GM19099 (cell line): ENCODE data around the gene SHANK3.

Experiments
- POLR2A ChIP-seq: IDR thresholded peaks from 3 replicates; pipeline ENCODE4 v1.6.1; 2011; ENCODE audit warnings: low read depth; ENCODE audit not compliant: insufficient read length; ENCODE audit errors: extremely low read depth

Gene SHANK3

DNA sequence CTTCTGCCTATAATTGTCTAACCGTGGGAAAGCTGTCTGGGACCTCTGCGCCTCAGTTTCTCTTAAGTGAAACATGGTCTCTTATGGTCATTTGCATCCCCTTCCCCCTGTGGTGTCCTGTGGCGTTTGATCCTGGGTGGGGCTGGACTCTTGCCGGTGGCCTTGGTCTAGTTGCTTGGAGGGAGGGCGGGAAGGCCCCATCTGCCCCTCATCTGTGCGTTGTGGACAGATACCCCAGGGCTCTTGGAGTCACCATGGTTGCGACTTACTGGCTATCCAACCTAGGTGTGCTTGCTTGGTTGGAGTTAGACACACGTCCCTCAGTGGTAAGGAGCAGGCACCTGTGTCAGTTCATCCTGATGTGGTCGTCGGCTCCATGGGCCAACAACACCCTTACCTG is 15.2 kb downstream of the SHANK3 start:
- TF ChIP-seq POLR2A, result no peak

DNA sequence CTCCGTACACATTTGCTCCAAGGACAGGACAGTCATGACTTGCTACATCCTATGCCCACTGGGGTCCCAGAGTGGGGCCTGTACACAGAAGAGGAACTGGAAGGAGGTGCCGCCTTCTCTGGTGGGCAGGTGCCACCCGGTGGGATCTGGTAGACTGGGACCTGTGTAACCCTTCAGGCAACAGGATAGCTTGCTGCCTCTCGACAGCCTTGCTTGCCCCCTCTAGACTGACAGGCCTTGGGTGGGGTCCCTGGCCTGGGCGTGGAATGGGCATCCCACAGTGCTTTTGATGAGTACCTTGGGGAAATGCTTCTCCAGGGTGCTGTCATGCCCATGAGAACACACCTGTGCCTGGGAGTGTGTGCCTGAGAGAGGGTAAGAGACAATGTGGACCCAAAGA is 15.8 kb downstream of the SHANK3 start:
- no peak for TF ChIP-seq POLR2A

DNA sequence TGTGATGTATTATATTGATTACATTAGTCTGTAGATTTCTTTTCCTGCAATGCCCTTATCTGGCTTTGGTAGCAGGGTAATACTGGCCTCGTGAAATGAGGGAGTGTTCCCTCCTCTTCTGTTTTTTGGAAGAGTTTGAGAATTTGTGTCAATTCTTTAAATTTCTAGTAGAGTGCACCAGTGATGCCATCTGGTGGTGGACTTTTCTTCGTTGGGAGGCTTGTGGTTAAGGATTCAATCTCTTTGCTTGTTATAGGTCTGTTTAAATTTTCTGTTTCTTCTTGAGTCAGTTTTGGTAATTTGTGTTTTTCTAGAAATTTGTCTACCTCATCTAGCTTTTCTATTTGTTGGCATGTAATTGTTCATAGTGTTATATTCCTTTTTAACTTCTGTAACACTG is 18.9 kb downstream of the SHANK3 start:
- TF ChIP-seq POLR2A, result no peak

DNA sequence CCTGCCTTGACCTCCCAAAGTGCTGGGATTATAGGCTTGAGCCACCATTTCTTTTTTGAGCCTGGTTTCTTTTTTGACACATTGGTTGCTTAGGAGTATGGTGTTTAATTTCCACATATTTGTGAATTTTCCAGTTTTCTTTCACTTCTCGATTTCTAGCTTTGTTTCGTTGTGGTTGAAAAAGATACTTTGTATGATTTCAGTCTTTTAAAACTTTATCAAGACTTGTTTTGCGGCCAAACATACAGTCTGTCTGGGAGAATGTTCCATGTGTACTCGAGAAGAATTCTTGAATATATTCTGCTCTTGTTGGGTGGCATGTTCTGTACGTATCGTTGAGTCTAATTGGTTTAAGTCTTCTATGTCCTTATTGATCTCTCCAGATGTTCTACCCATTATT is 20.8 kb downstream of the SHANK3 start:
- no peak for TF ChIP-seq POLR2A

DNA sequence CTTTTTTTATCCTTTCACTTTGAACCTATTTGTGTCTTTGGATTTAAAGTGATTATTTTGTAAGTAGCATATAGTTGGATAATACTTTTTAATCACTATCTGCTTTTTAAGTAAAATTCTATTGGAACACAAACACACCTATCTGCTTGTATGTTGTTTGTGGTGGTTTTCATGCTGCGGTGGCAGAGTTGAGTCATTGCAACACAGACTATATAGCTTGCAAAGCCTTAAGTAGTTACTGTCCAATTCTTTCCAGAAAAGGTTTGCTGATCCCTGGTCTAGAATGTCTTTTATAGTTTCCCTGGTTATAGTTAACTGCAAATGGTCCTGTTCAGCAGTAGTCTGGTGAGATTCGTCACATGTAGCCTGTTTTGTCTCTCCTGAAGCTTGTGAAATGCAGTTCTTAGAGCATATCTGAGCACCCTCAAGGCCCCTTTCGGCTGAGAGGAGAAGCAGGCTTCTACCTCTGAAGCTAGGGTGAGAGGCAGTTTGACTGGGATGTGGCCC is 21.5 kb downstream of the SHANK3 start:
- TF ChIP-seq POLR2A, result no peak

DNA sequence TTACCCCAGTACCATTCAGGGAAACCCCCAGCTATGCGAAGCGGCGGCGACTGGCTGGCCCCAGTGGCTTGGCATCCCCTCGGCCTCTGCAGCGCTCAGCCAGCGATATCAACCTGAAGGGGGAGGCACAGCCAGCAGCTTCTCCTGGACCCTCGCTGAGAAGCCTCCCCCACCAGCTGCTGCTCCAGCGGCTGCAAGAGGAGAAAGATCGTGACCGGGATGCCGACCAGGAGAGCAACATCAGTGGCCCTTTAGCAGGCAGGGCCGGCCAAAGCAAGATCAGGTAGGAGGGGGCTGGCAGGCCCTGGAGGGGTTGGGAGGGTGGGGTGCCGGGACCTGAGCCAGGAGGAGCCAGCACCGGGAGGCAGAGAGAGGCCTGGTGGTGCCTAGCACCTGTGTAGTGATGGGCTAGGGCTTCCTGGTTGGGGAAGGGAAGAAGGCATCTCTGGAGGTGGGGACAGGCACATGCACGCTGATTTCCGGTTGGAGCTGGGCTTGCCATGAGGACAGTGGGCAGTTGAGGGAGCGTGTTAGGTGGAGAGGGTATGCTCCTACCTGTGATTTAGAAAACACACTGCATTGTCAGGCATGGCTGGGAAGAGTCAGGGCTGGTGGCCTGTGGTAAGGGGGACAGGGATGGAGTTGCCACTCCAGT is 22.3 kb downstream of the SHANK3 start:
- no peak for TF ChIP-seq POLR2A

DNA sequence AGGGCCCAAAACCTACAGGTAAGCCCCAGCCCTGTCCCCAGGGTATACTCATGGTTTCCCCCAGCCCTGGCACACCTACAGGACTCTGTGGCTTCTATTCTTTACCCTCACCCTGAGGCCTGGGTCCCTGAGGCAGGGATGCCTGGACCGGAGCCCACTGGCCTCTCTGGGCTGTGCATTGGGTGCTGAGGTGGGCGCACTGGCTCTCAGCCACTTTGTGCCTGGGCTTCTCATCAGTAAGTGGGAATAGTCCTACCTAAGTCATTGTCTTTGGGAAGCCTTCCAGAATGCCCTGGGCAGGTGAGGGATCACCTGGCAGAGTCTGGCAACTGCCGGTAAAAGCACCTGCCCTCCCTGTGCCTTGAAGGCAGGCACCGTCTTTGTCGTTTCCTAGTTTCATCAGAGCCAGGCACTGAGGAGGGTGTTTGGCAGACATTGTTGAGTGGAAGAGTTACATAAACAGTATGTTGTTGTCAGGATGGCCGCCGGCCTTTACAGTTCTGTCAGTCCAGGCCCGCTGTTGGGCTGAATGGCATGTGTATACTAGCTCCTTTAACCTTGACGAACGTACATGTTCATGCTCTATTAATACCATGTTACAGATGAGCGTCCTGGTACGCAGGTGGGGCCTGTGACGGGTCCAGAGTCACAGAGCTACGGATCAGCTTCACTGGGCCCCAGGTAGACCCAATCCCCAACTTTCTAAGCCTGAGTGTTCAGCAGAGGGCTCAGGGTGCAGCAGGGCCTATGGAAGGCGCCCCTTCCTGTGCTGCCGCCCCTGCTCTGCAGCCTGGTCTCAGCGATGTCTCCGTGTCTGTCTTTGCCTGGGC is 23.0 kb downstream of the SHANK3 start:
- no peak for TF ChIP-seq POLR2A

DNA sequence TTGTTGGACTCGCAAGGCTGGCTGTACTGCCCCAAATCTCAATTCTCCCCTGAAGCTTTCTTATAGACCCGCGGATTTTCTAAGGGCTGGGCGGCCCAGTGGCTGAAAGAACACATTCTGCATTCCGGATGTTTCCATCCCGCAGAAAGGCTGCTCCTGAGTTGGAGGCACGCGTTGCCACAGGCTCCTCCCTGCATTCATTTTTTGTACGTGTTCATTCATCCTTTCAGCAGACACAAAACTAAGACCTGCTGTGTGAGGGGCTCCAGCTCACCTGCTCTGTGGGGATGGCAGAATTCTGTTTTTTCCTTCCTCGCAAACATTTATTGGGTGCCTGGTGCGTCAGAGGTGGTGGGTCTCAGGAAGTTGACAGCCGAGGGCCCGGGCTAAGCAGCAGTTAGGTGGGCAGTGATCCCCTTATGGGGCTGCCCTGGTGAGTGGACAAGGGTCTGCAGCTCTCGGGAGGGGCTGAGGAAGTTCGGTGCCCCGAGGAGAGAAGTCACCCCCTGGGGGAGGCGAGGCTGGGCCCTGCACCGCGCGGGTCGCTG is 23.7 kb downstream of the SHANK3 start:
- TF ChIP-seq POLR2A, result no peak

DNA sequence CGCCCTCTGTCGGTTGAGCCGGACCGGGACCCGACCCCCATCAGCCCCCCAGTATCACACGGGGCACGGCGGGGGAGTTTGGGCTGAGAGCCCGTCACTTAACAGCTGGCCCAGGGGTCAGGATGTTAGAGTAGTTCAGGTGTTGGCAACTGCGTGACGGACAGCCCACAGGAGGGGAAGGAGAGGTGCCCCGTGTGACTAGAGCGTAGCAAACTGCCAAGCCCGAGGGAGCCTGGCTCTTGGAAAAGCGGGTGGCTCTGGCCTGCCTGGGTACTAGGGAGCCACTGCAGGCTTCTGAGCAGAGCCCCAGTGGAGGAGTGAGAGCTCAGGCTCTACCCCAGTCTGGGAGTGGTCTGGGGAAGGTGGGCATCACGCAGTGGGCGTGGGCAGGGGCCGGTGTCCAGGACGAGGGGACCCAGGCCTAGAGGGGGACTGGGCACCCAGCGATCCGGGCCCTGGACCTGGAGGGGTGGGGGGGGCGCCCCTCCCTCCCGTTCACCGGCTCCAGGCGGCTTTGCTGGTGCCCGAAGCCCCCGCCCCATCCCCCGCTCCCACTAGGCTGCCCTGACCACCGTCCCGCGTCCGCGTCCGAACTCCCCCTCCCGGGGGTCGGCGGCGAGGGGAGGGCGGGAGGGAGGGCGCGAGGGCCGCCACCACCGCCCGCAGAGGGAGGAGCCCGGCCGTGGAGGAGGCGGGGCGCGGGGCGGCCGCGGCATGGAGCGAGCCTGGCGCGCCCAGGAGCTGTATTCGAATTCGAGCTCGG is 24.4 kb downstream of the SHANK3 start:
- TF ChIP-seq POLR2A, result no peak

DNA sequence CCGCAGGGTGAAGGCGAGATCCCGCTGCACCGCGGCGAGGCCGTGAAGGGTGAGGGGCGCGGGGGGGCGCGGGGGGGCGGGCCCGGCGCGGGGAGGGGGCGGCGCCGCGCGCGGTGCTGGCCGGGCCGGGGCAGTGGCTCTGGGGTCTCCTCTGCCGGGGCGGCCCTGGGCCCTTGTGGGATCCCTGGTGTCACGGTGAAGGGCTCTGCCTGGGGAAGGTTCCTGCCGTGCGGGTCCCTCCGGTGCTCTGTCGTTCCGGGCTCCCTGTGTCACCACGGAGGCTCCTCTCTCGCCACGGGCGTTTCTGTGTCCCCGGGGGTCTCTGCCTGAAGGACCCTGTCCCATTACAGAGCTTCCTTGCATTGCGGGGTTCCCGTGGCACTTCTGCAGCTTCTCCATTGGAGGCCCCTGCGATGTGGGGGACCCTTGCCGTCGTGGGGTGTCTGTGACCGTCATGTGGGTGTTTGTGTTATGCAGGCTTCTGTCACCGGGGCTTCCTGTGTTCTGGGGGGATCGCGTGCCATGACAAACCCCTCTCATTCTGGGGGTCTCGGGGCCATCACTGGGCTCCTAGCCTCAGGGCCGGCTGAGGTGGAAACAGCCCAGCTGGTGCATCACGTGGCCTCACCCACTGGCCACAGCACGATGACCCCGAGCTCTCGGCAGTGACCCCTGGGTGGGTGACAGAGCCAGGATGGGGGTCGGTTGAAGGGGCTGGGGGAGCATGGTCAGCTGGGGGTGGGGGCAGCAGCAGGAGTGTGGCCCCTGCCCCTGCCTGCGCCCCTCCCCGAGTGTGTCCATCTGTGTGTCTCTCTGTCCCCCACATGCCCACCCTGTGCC is 25.3 kb downstream of the SHANK3 start:
- TF ChIP-seq POLR2A, result no peak

DNA sequence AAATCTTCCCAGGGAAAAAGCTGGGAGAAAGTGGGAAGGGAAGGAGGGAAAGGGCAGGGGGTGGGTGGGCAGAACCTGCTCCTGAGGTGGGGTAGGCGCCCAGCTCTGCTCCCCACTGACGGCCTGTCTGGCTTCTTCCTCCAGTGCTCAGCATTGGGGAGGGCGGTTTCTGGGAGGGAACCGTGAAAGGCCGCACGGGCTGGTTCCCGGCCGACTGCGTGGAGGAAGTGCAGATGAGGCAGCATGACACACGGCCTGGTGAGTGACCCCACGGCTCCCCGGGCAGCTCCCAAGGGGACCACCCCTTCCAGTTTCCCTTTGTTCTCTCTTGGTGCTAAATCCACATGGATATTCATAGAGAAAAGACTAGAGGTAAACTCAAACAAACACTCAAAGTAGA is 25.9 kb downstream of the SHANK3 start:
- no peak for TF ChIP-seq POLR2A

DNA sequence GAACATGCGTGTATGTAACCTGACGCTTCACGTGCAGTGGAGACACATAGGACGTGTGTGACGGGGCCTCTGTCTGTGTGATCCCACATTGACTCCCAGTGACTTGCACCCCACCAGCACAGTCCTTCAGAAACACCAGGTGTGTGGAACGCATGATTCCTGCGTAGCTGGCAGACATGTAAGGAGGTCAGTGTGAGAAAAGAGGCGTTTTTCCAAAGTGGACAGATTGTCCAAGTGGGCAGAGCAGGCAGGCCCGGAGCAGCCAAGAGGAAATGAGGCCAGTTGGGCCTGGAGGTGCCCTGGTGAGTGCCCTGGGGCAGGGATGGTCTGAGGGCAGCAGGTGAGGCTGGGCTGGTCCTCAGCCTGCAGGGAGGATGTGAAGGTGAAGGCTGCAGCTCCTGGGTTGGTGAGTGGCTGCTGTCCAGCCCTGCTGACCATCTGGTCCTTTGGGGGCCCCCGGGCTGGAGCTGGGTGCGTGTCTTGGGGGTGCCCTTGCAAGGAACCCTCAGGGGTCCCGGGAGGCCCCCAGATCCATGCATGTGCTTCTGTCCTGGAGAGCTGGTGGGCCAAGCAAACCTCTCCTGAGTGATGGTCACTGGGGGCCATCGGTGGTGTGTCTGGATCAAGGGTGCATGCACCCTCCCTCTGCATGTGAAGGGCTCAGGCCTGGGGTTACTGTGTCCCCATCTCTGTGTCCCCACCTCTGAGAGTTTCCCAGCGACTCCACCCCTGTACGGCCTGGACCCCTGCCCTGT is 26.6 kb downstream of the SHANK3 start:
- TF ChIP-seq POLR2A, result no peak

DNA sequence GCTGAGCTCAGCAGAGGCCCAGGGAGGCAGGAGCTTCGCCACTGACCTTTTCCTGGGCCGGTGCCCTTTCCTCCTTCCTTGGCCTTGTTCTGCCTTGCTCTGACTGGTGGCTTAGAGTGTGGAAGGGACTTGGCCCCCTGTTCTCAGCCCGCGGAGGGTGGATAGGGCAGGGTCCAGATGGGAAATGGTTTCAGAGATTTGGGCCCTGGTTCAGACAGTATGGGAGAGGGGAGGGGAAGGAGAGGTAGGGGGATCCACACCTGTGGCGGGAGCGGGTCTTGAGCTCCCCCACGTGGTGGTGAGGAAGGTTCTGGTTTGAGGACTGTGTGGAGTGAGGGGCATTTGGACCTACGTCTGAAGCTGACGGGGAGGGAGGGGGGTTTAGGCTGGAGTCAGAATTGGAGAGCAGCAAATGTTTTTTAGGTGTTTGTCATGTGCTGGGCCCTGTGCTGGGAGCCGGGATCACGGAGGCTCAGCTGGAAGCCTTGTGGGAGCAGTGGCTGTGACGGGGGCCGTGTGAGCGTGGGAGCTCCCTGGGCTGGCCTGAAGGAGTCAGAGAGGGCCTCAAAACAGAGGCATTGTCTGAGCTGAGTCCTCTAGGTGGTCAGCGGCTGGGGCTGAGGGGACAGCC is 27.2 kb downstream of the SHANK3 start:
- no peak for TF ChIP-seq POLR2A
